Keratinocyte (primary cell): Measurements from ENCODE around the gene PLEKHG5.
"Not testable (repeated sequence)": the region's sequence is repeated elsewhere in the genome, so short reads cannot be mapped to it uniquely, and the experiment has no call there.

Experiments
- EZH2 ChIP-seq: IDR thresholded peaks from one replicate; pipeline ENCODE4 v1.6.1; 2012; ENCODE audit warnings: inconsistent platforms, mild to moderate bottlenecking, low read length, moderate library complexity
- TF ChIP-seq, protein P1 (sequence below), 3 experiments: IDR thresholded peaks in 1 of 3; conservative IDR thresholded peaks in 1 of 3; optimal IDR thresholded peaks in 1 of 3; 2 replicates in 2 of 3; 3 replicates in 1 of 3; pipeline versions ENCODE3 to v1.5.1; 2011; ENCODE audit warnings: low read length in 3 of 3, mild to moderate bottlenecking in 3 of 3, moderate library complexity in 2 of 3, control low read depth in 1 of 3, inconsistent platforms in 1 of 3; ENCODE audit not compliant: insufficient read depth in 2 of 3; ENCODE audit errors: extremely low read depth in 1 of 3

DNA sequence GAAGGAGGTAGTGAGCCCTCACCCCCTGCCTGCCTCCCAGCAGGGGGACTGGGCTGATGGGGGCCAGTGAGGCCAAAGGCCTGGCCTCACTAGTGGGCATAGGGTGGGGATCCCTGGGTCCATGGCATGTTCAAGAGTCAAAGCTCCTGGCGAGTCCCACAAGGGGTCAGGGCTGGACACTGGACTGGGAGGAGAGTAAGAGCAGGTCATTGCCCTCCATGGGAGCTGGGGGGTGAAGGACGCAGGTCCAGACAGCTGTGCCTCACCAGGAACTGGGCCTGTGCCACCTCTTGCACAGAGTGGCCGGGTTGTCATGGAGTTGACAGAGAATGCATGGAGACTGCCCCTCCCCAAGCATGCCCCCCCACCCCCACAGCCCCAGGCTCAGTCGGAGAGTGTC lies 45.5 kb downstream of the PLEKHG5 start:
- TF ChIP-seq, protein P1, sequence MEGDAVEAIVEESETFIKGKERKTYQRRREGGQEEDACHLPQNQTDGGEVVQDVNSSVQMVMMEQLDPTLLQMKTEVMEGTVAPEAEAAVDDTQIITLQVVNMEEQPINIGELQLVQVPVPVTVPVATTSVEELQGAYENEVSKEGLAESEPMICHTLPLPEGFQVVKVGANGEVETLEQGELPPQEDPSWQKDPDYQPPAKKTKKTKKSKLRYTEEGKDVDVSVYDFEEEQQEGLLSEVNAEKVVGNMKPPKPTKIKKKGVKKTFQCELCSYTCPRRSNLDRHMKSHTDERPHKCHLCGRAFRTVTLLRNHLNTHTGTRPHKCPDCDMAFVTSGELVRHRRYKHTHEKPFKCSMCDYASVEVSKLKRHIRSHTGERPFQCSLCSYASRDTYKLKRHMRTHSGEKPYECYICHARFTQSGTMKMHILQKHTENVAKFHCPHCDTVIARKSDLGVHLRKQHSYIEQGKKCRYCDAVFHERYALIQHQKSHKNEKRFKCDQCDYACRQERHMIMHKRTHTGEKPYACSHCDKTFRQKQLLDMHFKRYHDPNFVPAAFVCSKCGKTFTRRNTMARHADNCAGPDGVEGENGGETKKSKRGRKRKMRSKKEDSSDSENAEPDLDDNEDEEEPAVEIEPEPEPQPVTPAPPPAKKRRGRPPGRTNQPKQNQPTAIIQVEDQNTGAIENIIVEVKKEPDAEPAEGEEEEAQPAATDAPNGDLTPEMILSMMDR (optimal IDR thresholded peaks at IDR 0.05 in 1 of 3, IDR thresholded peaks at IDR 0.05 in 1 of 3, conservative IDR thresholded peaks at IDR 0.05 in 1 of 3; ENCODE audit: extremely low read depth in 1 of 3, insufficient read depth in 2 of 3, low read length in 3 of 3), result not testable (repeated sequence)
- TF ChIP-seq EZH2, result not testable (repeated sequence)
